GM12878 (cell line): ENCODE measurements around the gene FRK. TPM values are rescaled to one million over a fixed set of nuclear protein-coding genes. Genes with fewer than 3 reads are reported as not detected.

Source experiments
- ATAC-seq: fragments of 200-7000 bp; cut with Tn5 transposase; 3 replicates; pipeline ENCODE4 v1.9.1; 2020; ENCODE audit warnings: mild to moderate bottlenecking, moderate library complexity
- BruUV-seq: library from RNA; stranded (reverse); fragments of 400-500 nt; replicated peaks from 2 replicates; lab custom pipeline; 2021; lab: Mats Ljungman, UMichigan
- CTCF ChIA-PET: fragments of 300-600 bp; sonication (Branson Sonifier 250); formaldehyde crosslinking; extraction: SDS; loops from one replicate; lab custom pipeline; 2021; ENCODE audit warnings: inconsistent platforms; lab: Yijun Ruan, JAX
- POLR2A ChIA-PET: fragments of 350-600 bp; formaldehyde crosslinking; extraction: SDS; loops from one replicate; lab custom pipeline; 2021; ENCODE audit warnings: inconsistent platforms; lab: Charles Lee
- RAD21 ChIA-PET: fragments of 300-600 bp; sonication (Branson Sonifier 250); formaldehyde crosslinking; loops from one replicate; lab custom pipeline; 2023; ENCODE audit warnings: antibody characterized with exemption; ENCODE audit not compliant: unreplicated experiment; lab: Charles Lee
- SMC1A ChIA-PET: fragments of 300-600 bp; sonication (Branson Sonifier 250); formaldehyde crosslinking; loops from one replicate; lab custom pipeline; 2023; ENCODE audit not compliant: unreplicated experiment, uncharacterized antibody; lab: Charles Lee
- DNase-seq: peaks from one replicate; pipeline ENCODE4 v3.0.0-alpha.2; 2011; ENCODE audit warnings: low read depth, low spot score
- FAIRE-seq: peaks from 3 replicates; lab custom pipeline; 2011; peaks lifted over from hg19 to GRCh38; lab: Jason Lieb, UNC
- H2AFZ ChIP-seq: 2 replicates; pipeline ENCODE4 v1.6.0; 2011; ENCODE audit warnings: low read depth, low read length, control low read depth; ENCODE audit not compliant: control insufficient read depth
- H3K27ac ChIP-seq: 2 replicates; pipeline ENCODE4 v1.5.1; 2011; ENCODE audit warnings: control low read depth; ENCODE audit not compliant: control insufficient read depth, insufficient read depth
- H3K27me3 ChIP-seq, 2 experiments: replicated peaks in 1 of 2; 2 replicates each; pipeline versions ENCODE4 v1.6.0 to v1.6.1; 2011; ENCODE audit warnings: low read length in 1 of 2; ENCODE audit not compliant: control insufficient read depth in 2 of 2, insufficient read depth in 2 of 2
- H3K36me3 ChIP-seq, 2 experiments: 2 replicates each; pipeline ENCODE4 v1.5.1; 2011; ENCODE audit warnings: low read length in 1 of 2; ENCODE audit not compliant: control insufficient read depth in 2 of 2, insufficient read depth in 2 of 2
- H3K4me1 ChIP-seq: 2 replicates; pipeline ENCODE4 v1.6.1; 2011; ENCODE audit warnings: mild to moderate bottlenecking, low read length, moderate library complexity, mixed read lengths; ENCODE audit not compliant: control insufficient read depth, insufficient read depth
- H3K4me2 ChIP-seq: 2 replicates; pipeline ENCODE4 v1.6.0; 2011; ENCODE audit warnings: control low read depth; ENCODE audit not compliant: control insufficient read depth, insufficient read depth
- H3K4me3 ChIP-seq: fragments of 200-600 bp; sonication (generic); 2 replicates; pipeline ENCODE4 v1.5.1; 2016
- H3K79me2 ChIP-seq: 2 replicates; pipeline ENCODE4 v1.6.0; 2011; ENCODE audit warnings: low read length; ENCODE audit not compliant: control insufficient read depth, insufficient read depth
- H3K9ac ChIP-seq: 2 replicates; pipeline ENCODE4 v1.8.0; 2011; ENCODE audit warnings: low read length, control low read depth, mixed read lengths; ENCODE audit not compliant: control insufficient read depth, insufficient read depth
- H3K9me3 ChIP-seq: replicated peaks from 3 replicates; pipeline ENCODE4 v1.5.1; 2011; ENCODE audit warnings: mild to moderate bottlenecking, low read length; ENCODE audit not compliant: control insufficient read depth, insufficient read depth
- H4K20me1 ChIP-seq: 2 replicates; pipeline ENCODE4 v1.6.0; 2011; ENCODE audit not compliant: control insufficient read depth, insufficient read depth
- NBN ChIP-seq: fragments of 450-650 bp; IDR thresholded peaks from 2 replicates; pipeline ENCODE4 v1.6.1; 2016
- SP1 ChIP-seq: IDR thresholded peaks from one replicate; pipeline ENCODE4 v1.6.1; 2011; ENCODE audit warnings: low read depth, low read length
- USF1 ChIP-seq: IDR thresholded peaks from 2 replicates; pipeline ENCODE4 v1.6.1; 2011; ENCODE audit warnings: borderline replicate concordance, low read depth, mild to moderate bottlenecking, moderate library complexity, mixed read lengths, low read length; ENCODE audit not compliant: insufficient read depth; ENCODE audit errors: extremely low read length
- ZSCAN29 ChIP-seq: fragments of 450-650 bp; IDR thresholded peaks from 2 replicates; pipeline ENCODE4 v1.6.1; 2017; ENCODE audit warnings: mild to moderate bottlenecking, moderate library complexity
- WGBS: methylation state at CpG from one replicate; pipeline ENCODE4 v1.1.6; 2016; ENCODE audit warnings: low lambda C conversion rate; ENCODE audit not compliant: insufficient replicate concordance, insufficient coverage; ENCODE audit errors: missing lambda C conversion rate; 5-methylcytosine and 5-hydroxymethylcytosine counted together
- in situ Hi-C: fragments of 300-500 bp; cut with MboI; formaldehyde crosslinking; loops from 9 replicates; pipeline ENCODE4 v1.14.3; 2018; ENCODE audit warnings: mixed read lengths
- intact Hi-C: fragments of 100-400 bp; cut with micrococcal nuclease; formaldehyde crosslinking; loops from one replicate; pipeline ENCODE4 v1.14.2; 2022; ENCODE audit not compliant: unreplicated experiment
- polyA plus RNA-seq, 11 experiments: library from polyadenylated mRNA; depleted of rRNA in 4 of 11; unstranded in 6 of 11; stranded (reverse) in 5 of 11; fragments of >200 nt; fragmentation: Nextera tagmentation in 4 of 11; fragmentation: Illumina TruSeq in 1 of 11; extraction: Ambion mirVana in 4 of 11; extraction: Trizol in 1 of 11; gene quantifications; 1 replicate in 1 of 11; 2 replicates in 10 of 11; pipeline versions ENCODE4 v1.2.1 to v1.2.3, GENCODE V29; 2011 to 2016; ENCODE audit warnings: inconsistent platforms in 2 of 11, missing spikeins in 2 of 11, low read depth in 1 of 11
- total RNA-seq, 4 experiments: library from RNA; depleted of rRNA in 3 of 4; stranded (reverse); fragments of >200 nt in 3 of 4; fragmentation: Illumina TruSeq in 1 of 4; extraction: Trizol in 1 of 4; gene quantifications; 2 replicates each; pipeline versions ENCODE4 v1.2.1 to v1.2.3, GENCODE V29; 2013 to 2021

The FRK gene
- total and polyA plus RNA-seq, 10 of the 15 experiments (the other 5 are each of a cell fraction or from before 2014, with no cell fraction given): 0.29 to 2.4 (median 1.2) TPM

- 100% methylated on average over 3 of the region's 5 CpGs for WGBS
These were observed 178.5 kb downstream of the FRK start for GRCh38 chr6:115882174-115882573.

More at GRCh38 chr6:115882174-115882573, 178.5 kb downstream of the FRK start:
- no peak for TF ChIP-seq NBN
- TF ChIP-seq USF1: no peak
- no peak for TF ChIP-seq SP1
- TF ChIP-seq ZSCAN29: no peak
- Histone ChIP-seq H4K20me1 (no peaks in the 10 kb centered on the region), H2AFZ (no peak overlapping the region), H3K4me2 (no peak overlapping the region), H3K4me3 (no peak overlapping the region), H3K79me2 (no peaks in the 10 kb centered on the region), H3K9me3 (no peaks in the 10 kb centered on the region), H3K4me1 (no peaks in the 10 kb centered on the region; the same call in none of the 2 replicates), H3K27ac (no peak overlapping the region), H3K9ac (no peak overlapping the region), H3K36me3 (no peaks in the 10 kb centered on the region), H3K27me3 (no peaks in the 10 kb centered on the region)
- DNase-seq (no peak), FAIRE-seq (no peak), ATAC-seq (no peak)
- BruUV-seq: no TSS peak
- CTCF ChIA-PET: no interaction called here
- RAD21 ChIA-PET: no interaction called here
- in situ Hi-C loops: no loop called here
- POLR2A ChIA-PET: no interaction called here
- SMC1A ChIA-PET: interaction anchor here (0.6 to 1.0 kb wide), 3 partner anchors 9 to 737 kb away, joined by 3 read pairs; no protein-coding TSS in a partner anchor
- intact Hi-C loops: no loop called here

Other genes with a start within 250 kb of the FRK start
- gene NT5DC1, start 40.0 kb upstream of the FRK start, total RNA-seq (2014; rRNA removed): 36.3 and 40.8 TPM in 2 replicates
- gene NT5DC1, start 40.0 kb upstream of the FRK start, total RNA-seq (2014; rRNA removed; fragmentation: Illumina TruSeq; extraction: Trizol): 45.7 and 46.5 TPM in 2 replicates
- 104 and 110 TPM in 2 replicates for gene NT5DC1, start 40.0 kb upstream of the FRK start, total RNA-seq (2021)
- 76.7 and 99.0 TPM in 2 replicates for gene NT5DC1, start 40.0 kb upstream of the FRK start, polyA plus RNA-seq (2011; rRNA removed)
- 50.9 and 52.3 TPM in 2 replicates for gene NT5DC1, start 40.0 kb upstream of the FRK start, polyA plus RNA-seq (2014; fragmentation: Illumina TruSeq; extraction: Trizol)
- 10 to 100 TPM; 43.5 to 67.0 TPM for gene NT5DC1, start 40.0 kb upstream of the FRK start, polyA plus RNA-seq (2014; fragmentation: Nextera tagmentation; extraction: Ambion mirVana)
- gene NT5DC1, start 40.0 kb upstream of the FRK start, polyA plus RNA-seq (2014; rRNA removed): 66.6 and 75.8 TPM in 2 replicates
- gene NT5DC1, start 40.0 kb upstream of the FRK start, polyA plus RNA-seq (2016; fragmentation: Nextera tagmentation; extraction: Ambion mirVana): 100 to 1,000 TPM; 139 to 140 TPM
- gene COL10A1, start 65.2 kb upstream of the FRK start, total RNA-seq (2014; rRNA removed): 0.06 TPM in 1 of 2 replicates, not detected in the other
- not detected in 2 replicates for gene COL10A1, start 65.2 kb upstream of the FRK start, total RNA-seq (2014; rRNA removed; fragmentation: Illumina TruSeq; extraction: Trizol)
- not detected in 2 replicates for gene COL10A1, start 65.2 kb upstream of the FRK start, total RNA-seq (2021)
- not detected in 2 replicates for gene COL10A1, start 65.2 kb upstream of the FRK start, polyA plus RNA-seq (2011; rRNA removed)
- gene COL10A1, start 65.2 kb upstream of the FRK start, polyA plus RNA-seq (2014; fragmentation: Illumina TruSeq; extraction: Trizol): not detected in 2 replicates
- gene COL10A1, start 65.2 kb upstream of the FRK start, polyA plus RNA-seq (2014; fragmentation: Nextera tagmentation; extraction: Ambion mirVana): under 1 TPM; 0.02 to 0.05 TPM
- gene COL10A1, start 65.2 kb upstream of the FRK start, polyA plus RNA-seq (2014; rRNA removed): not detected in 2 replicates
- gene COL10A1, start 65.2 kb upstream of the FRK start, polyA plus RNA-seq (2016; fragmentation: Nextera tagmentation; extraction: Ambion mirVana): under 1 TPM; 0.18 to 0.33 TPM
- gene TSPYL4, start 193.2 kb upstream of the FRK start, total RNA-seq (2014; rRNA removed): 20.2 and 22.9 TPM in 2 replicates
- gene TSPYL4, start 193.2 kb upstream of the FRK start, total RNA-seq (2014; rRNA removed; fragmentation: Illumina TruSeq; extraction: Trizol): 9.2 and 9.8 TPM in 2 replicates
- gene TSPYL4, start 193.2 kb upstream of the FRK start, total RNA-seq (2021): 19.9 TPM in 2 replicates
- 24.0 and 27.6 TPM in 2 replicates for gene TSPYL4, start 193.2 kb upstream of the FRK start, polyA plus RNA-seq (2011; rRNA removed)
- gene TSPYL4, start 193.2 kb upstream of the FRK start, polyA plus RNA-seq (2014; fragmentation: Illumina TruSeq; extraction: Trizol): 21.9 and 27.1 TPM in 2 replicates
- 1 to 10 TPM; 1.5 to 2.2 TPM for gene TSPYL4, start 193.2 kb upstream of the FRK start, polyA plus RNA-seq (2014; fragmentation: Nextera tagmentation; extraction: Ambion mirVana)
- gene TSPYL4, start 193.2 kb upstream of the FRK start, polyA plus RNA-seq (2014; rRNA removed): 20.4 and 20.6 TPM in 2 replicates
- 10 to 100 TPM; 18.5 to 21.0 TPM for gene TSPYL4, start 193.2 kb upstream of the FRK start, polyA plus RNA-seq (2016; fragmentation: Nextera tagmentation; extraction: Ambion mirVana)
- gene TSPYL1, start 219.0 kb upstream of the FRK start, total RNA-seq (2014; rRNA removed): 40.2 and 45.1 TPM in 2 replicates
- 34.2 and 35.3 TPM in 2 replicates for gene TSPYL1, start 219.0 kb upstream of the FRK start, total RNA-seq (2014; rRNA removed; fragmentation: Illumina TruSeq; extraction: Trizol)
- gene TSPYL1, start 219.0 kb upstream of the FRK start, total RNA-seq (2021): 42.7 and 44.1 TPM in 2 replicates
- gene TSPYL1, start 219.0 kb upstream of the FRK start, polyA plus RNA-seq (2011; rRNA removed): 28.4 and 28.5 TPM in 2 replicates
- 23.9 and 25.7 TPM in 2 replicates for gene TSPYL1, start 219.0 kb upstream of the FRK start, polyA plus RNA-seq (2014; fragmentation: Illumina TruSeq; extraction: Trizol)
- gene TSPYL1, start 219.0 kb upstream of the FRK start, polyA plus RNA-seq (2014; fragmentation: Nextera tagmentation; extraction: Ambion mirVana): 10 to 100 TPM; 22.9 to 29.9 TPM
- 20.0 and 23.1 TPM in 2 replicates for gene TSPYL1, start 219.0 kb upstream of the FRK start, polyA plus RNA-seq (2014; rRNA removed)
- gene TSPYL1, start 219.0 kb upstream of the FRK start, polyA plus RNA-seq (2016; fragmentation: Nextera tagmentation; extraction: Ambion mirVana): 10 to 100 TPM; 22.9 to 23.4 TPM